Trophoblast cell (in vitro differentiated cells and primary cell): Measurements from ENCODE around the gene MYOZ2.
"Not testable (repeated sequence)": the region's sequence is repeated elsewhere in the genome, so short reads cannot be mapped to it uniquely, and the experiment has no call there.

ENCODE experiments used
- DNase-seq, 2 donors: peaks; one replicate each; pipeline ENCODE4 v3.0.0-alpha.2; 2016
- H2AFZ ChIP-seq: 2 replicates; pipeline ENCODE4 v1.6.1; 2013; ENCODE audit warnings: low read length, moderate library complexity, mild to moderate bottlenecking; ENCODE audit not compliant: insufficient read depth, poor library complexity
- H2AK5ac ChIP-seq: 2 replicates; pipeline ENCODE4 v1.6.1; 2013; ENCODE audit warnings: mild to moderate bottlenecking, low read length
- H2BK120ac ChIP-seq: 2 replicates; pipeline ENCODE4 v1.6.1; 2013; ENCODE audit warnings: low read length, mild to moderate bottlenecking, moderate library complexity; ENCODE audit not compliant: insufficient read depth, poor library complexity
- H2BK12ac ChIP-seq: 2 replicates; pipeline ENCODE4 v1.6.1; 2013; ENCODE audit warnings: mild to moderate bottlenecking, low read length, moderate library complexity
- H2BK5ac ChIP-seq: 2 replicates; pipeline ENCODE4 v1.6.1; 2013; ENCODE audit warnings: low read length, low read depth, moderate library complexity, mild to moderate bottlenecking; ENCODE audit not compliant: poor library complexity
- H3K14ac ChIP-seq: 2 replicates; pipeline ENCODE4 v1.6.1; 2013; ENCODE audit warnings: mild to moderate bottlenecking, low read length
- H3K18ac ChIP-seq: 2 replicates; pipeline ENCODE4 v1.6.1; 2013; ENCODE audit warnings: mild to moderate bottlenecking, low read length
- H3K23ac ChIP-seq: 2 replicates; pipeline ENCODE4 v1.6.1; 2013; ENCODE audit warnings: low read length
- H3K27ac ChIP-seq: 2 replicates; pipeline ENCODE4 v1.5.1; 2013; ENCODE audit warnings: low read depth, mild to moderate bottlenecking, inconsistent platforms, low read length, moderate library complexity
- H3K27me3 ChIP-seq: 2 replicates; pipeline ENCODE4 v1.6.1; 2013; ENCODE audit warnings: inconsistent platforms, mild to moderate bottlenecking, low read length, moderate library complexity; ENCODE audit not compliant: insufficient read depth
- H3K36me3 ChIP-seq, 2 experiments: 1 replicate in 1 of 2; 2 replicates in 1 of 2; pipeline ENCODE4 v1.6.1; 2013; ENCODE audit warnings: low read length in 2 of 2, mild to moderate bottlenecking in 2 of 2, moderate library complexity in 1 of 2; ENCODE audit not compliant: insufficient read depth in 2 of 2, control insufficient read depth in 1 of 2
- H3K4ac ChIP-seq: 2 replicates; pipeline ENCODE4 v1.6.1; 2013; ENCODE audit warnings: low read depth, mild to moderate bottlenecking, low read length, moderate library complexity
- H3K4me1 ChIP-seq, 2 experiments: 1 replicate in 1 of 2; 2 replicates in 1 of 2; pipeline ENCODE4 v1.6.1; 2013; ENCODE audit warnings: low read length in 2 of 2, mild to moderate bottlenecking in 2 of 2, moderate library complexity in 1 of 2; ENCODE audit not compliant: insufficient read depth in 2 of 2, control insufficient read depth in 1 of 2
- H3K4me2 ChIP-seq: 2 replicates; pipeline ENCODE4 v1.6.1; 2013; ENCODE audit warnings: inconsistent platforms, mild to moderate bottlenecking, low read length, moderate library complexity
- H3K4me3 ChIP-seq: 2 replicates; pipeline ENCODE4 v1.5.1; 2013; ENCODE audit warnings: mild to moderate bottlenecking, low read depth, low read length, inconsistent platforms
- H3K79me1 ChIP-seq: one replicate; pipeline ENCODE4 v1.6.1; 2013; ENCODE audit warnings: low read length
- H3K79me2 ChIP-seq: 2 replicates; pipeline ENCODE4 v1.6.1; 2013; ENCODE audit warnings: low read length, mild to moderate bottlenecking; ENCODE audit not compliant: control insufficient read depth, insufficient read depth, poor library complexity
- H3K9ac ChIP-seq: 2 replicates; pipeline ENCODE4 v1.6.1; 2013; ENCODE audit warnings: mild to moderate bottlenecking, low read length
- H3K9me3 ChIP-seq: 2 replicates; pipeline ENCODE4 v1.6.1; 2013; ENCODE audit warnings: low read depth, mild to moderate bottlenecking, control low read depth, inconsistent platforms, low read length; ENCODE audit not compliant: insufficient read depth
- H4K12ac ChIP-seq: 2 replicates; pipeline ENCODE4 v1.6.1; 2013; ENCODE audit warnings: low read depth, mild to moderate bottlenecking, low read length, moderate library complexity
- H4K8ac ChIP-seq: 2 replicates; pipeline ENCODE4 v1.6.1; 2013; ENCODE audit warnings: low read depth, mild to moderate bottlenecking, low read length, moderate library complexity
- H4K91ac ChIP-seq: one replicate; pipeline ENCODE4 v1.6.1; 2013; ENCODE audit warnings: low read depth, mild to moderate bottlenecking, low read length, moderate library complexity
- WGBS: extraction: QIAGEN DNeasy Blood & Tissue Kit; methylation state at CpG from one replicate; pipeline ENCODE4 v1.1.7; 2013; ENCODE audit warnings: missing lambda C conversion rate; ENCODE audit not compliant: insufficient read length, insufficient coverage; ENCODE audit errors: extremely low coverage; 5-methylcytosine and 5-hydroxymethylcytosine counted together

MYOZ2 gene

DNA sequence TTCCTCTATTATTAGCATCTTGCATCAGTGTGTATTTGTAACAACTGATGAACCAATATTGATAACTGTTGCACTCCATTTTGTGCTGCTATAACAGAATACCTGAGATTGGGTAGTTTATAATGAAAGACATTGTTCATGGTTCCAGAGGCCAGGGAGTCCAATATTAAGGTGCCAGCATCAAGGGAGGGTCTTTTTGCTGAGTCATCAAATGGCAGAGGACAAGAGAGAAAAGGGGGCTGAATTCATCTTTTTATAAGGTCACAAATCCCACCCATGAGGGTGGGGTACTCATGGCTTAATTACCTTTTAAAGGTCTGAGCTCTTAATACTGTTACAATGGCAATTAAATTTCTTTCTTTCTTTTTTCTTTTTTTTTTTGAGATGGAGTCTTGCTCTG lies 7.2 kb downstream of the MYOZ2 start:
- Histone ChIP-seq H3K14ac (no peak overlapping the region), H4K8ac (no peak overlapping the region), H2AFZ (no peak overlapping the region), H3K9ac (no peak overlapping the region), H3K4me1 (no peaks in the 10 kb centered on the region), H2BK120ac (no peak overlapping the region), H3K23ac (no peak overlapping the region), H3K9me3 (no peaks in the 10 kb centered on the region), H3K27ac (no peak overlapping the region), H3K79me1 (no peaks in the 10 kb centered on the region), H3K4ac (no peak overlapping the region), H2BK5ac (no peak overlapping the region), H4K91ac (no peak overlapping the region), H3K4me2 (no peak overlapping the region), H3K79me2 (no peaks in the 10 kb centered on the region), H3K4me3 (no peak overlapping the region), H3K36me3 (no peaks in the 10 kb centered on the region), H2AK5ac (no peak overlapping the region), H4K12ac (no peak overlapping the region), H2BK12ac (no peak overlapping the region), H3K27me3 (no peaks in the 10 kb centered on the region), H3K18ac (no peak overlapping the region)
- no peak for DNase-seq

DNA sequence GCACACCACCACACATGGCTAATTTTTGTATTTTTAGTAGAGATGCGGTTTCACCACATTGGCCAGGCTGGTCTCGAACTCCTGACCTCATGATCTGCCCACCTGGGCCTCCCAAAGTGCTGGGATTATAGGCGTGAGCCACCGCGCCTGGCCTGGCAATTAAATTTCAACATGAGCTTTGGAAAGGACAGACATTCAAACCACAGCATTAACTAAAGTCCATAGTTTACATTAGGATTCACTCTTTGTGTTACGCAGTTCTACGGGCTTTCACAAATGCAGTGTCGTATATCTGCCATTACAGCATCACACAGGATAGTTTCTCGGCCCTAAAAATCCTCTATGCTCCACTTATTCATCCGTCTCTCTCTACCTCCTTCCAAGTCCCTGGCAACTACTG lies 7.7 kb downstream of the MYOZ2 start:
- H3K79me2 ChIP-seq, H3K36me3 ChIP-seq, H3K27me3 ChIP-seq, H4K12ac ChIP-seq, H3K4ac ChIP-seq, H2BK12ac ChIP-seq, H4K91ac ChIP-seq, H4K8ac ChIP-seq, H3K23ac ChIP-seq, H3K9ac ChIP-seq, H3K9me3 ChIP-seq, H3K4me1 ChIP-seq, H2AK5ac ChIP-seq, H3K4me3 ChIP-seq, H3K79me1 ChIP-seq, H2BK5ac ChIP-seq, DNase-seq, H3K27ac ChIP-seq, H3K14ac ChIP-seq, H2AFZ ChIP-seq, H2BK120ac ChIP-seq, H3K18ac ChIP-seq, H3K4me2 ChIP-seq: not testable (repeated sequence)
- no CpG with 5 or more reads among the region's 10 CpGs for WGBS

DNA sequence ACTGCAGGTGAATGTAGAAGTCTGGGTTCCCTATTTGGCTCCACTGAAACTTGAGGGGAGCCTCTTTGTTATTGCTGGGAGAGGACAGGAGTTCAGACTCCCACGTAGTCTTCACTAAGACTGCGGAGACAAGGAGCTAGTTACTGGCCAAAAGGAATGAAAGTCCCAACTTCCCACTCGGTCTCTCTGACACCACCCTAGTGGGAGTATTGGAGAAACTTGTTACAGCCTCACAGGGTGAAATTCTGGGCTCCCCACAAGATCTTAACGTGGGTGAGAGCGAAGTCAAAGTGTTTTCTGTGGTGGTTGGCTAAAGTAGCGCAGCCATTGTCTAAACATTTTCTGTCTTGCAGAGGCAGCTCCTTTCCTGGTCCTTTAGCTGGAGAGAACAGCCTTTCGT lies 13.5 kb downstream of the MYOZ2 start:
- H2AK5ac ChIP-seq = no peak overlapping the region

DNA sequence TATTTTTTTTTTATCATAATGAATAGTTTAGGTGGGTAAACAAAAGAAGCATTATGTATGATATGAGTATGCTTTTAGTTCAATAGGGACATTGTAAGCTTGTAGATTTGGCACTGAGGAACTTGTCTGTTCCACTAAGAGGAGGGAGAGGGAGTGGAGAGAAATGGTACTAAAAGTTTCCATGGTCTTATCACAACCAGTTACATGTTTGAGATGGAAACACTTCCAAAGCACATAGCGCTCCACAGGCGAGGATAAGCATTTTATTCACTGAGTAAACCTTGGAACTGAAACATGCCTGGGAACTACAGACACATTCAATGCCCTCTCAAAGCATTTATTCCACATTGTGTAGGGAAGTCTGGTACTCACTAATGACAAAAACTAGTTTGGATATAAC lies 15.5 kb downstream of the MYOZ2 start:
- H3K23ac ChIP-seq = no peak overlapping the region
- no CpG with 5 or more reads among the region's 2 CpGs for WGBS
- no peaks in the 10 kb centered on the region for H3K4me1 ChIP-seq
- no peak overlapping the region for H3K4me2 ChIP-seq
- no peak for DNase-seq
- no peak overlapping the region for H2BK120ac ChIP-seq
- H3K27me3 ChIP-seq = no peaks in the 10 kb centered on the region
- H3K4me3 ChIP-seq = no peak overlapping the region
- no peak overlapping the region for H4K12ac ChIP-seq
- H2BK5ac ChIP-seq = no peak overlapping the region
- H3K27ac ChIP-seq = no peak overlapping the region
- no peak overlapping the region for H2AK5ac ChIP-seq
- no peak overlapping the region for H3K4ac ChIP-seq
- no peak overlapping the region for H3K14ac ChIP-seq
- H3K9me3 ChIP-seq = no peaks in the 10 kb centered on the region
- H2AFZ ChIP-seq = no peak overlapping the region
- no peak overlapping the region for H4K91ac ChIP-seq
- no peak overlapping the region for H3K18ac ChIP-seq
- no peak overlapping the region for H4K8ac ChIP-seq
- H3K9ac ChIP-seq = no peak overlapping the region
- H3K79me1 ChIP-seq = no peaks in the 10 kb centered on the region
- no peaks in the 10 kb centered on the region for H3K36me3 ChIP-seq
- H3K79me2 ChIP-seq = no peaks in the 10 kb centered on the region
- H2BK12ac ChIP-seq = no peak overlapping the region

More for the DNA sequence above, 13.5 kb downstream of the MYOZ2 start:
- H3K14ac ChIP-seq = no peak overlapping the region
- no peaks in the 10 kb centered on the region for H3K4me1 ChIP-seq
- H2BK120ac ChIP-seq = no peak overlapping the region
- no peak for DNase-seq
- H3K79me2 ChIP-seq = no peaks in the 10 kb centered on the region
- no peak overlapping the region for H4K12ac ChIP-seq
- H2BK12ac ChIP-seq = no peak overlapping the region
- no peak overlapping the region for H3K18ac ChIP-seq
- H2AFZ ChIP-seq = no peak overlapping the region
- no peak overlapping the region for H4K8ac ChIP-seq
- H3K36me3 ChIP-seq = no peaks in the 10 kb centered on the region
- no CpG with 5 or more reads among the region's 7 CpGs for WGBS
- H3K9me3 ChIP-seq = no peaks in the 10 kb centered on the region
- no peak overlapping the region for H3K23ac ChIP-seq
- H2BK5ac ChIP-seq = no peak overlapping the region
- H3K4me2 ChIP-seq = no peak overlapping the region
- no peak overlapping the region for H3K27ac ChIP-seq
- H3K4me3 ChIP-seq = no peak overlapping the region
- no peak overlapping the region for H3K4ac ChIP-seq
- no peak overlapping the region for H4K91ac ChIP-seq
- H3K79me1 ChIP-seq = no peaks in the 10 kb centered on the region
- H3K9ac ChIP-seq = no peak overlapping the region
- H3K27me3 ChIP-seq = no peaks in the 10 kb centered on the region

DNA sequence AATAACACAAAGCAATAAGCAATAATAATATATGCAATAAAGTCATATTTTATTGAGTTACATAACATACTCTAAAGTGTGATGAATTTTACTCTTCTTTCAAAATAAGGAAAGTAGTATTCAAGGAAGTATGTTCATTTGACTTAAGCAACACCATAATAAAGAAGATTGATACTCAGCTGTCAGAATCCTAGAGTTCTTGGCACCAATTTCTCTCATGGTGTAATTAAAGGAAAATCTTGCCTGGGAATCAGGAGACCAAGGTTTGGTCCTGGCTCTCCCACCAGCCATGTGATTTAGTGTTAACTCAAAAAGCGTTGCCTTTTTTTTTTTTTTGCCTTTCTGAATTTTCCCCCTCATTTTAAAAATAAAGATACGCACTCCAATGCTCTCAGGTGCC lies 17.1 kb downstream of the MYOZ2 start:
- no peaks in the 10 kb centered on the region for H3K27me3 ChIP-seq
- no peak for DNase-seq
- no peak overlapping the region for H3K23ac ChIP-seq
- no peak overlapping the region for H2BK12ac ChIP-seq
- no peak overlapping the region for H4K8ac ChIP-seq
- no peak overlapping the region for H3K4me3 ChIP-seq
- H3K36me3 ChIP-seq = no peaks in the 10 kb centered on the region
- no peak overlapping the region for H3K4ac ChIP-seq
- H3K4me2 ChIP-seq = no peak overlapping the region
- no peak overlapping the region for H2AK5ac ChIP-seq
- no peak overlapping the region for H4K91ac ChIP-seq
- H3K4me1 ChIP-seq = no peaks in the 10 kb centered on the region
- H3K79me1 ChIP-seq = no peaks in the 10 kb centered on the region
- no peaks in the 10 kb centered on the region for H3K79me2 ChIP-seq
- no CpG with 5 or more reads among the region's 2 CpGs for WGBS
- H3K27ac ChIP-seq = no peak overlapping the region
- no peak overlapping the region for H2BK120ac ChIP-seq
- H3K14ac ChIP-seq = no peak overlapping the region
- no peak overlapping the region for H4K12ac ChIP-seq
- H2BK5ac ChIP-seq = no peak overlapping the region
- H2AFZ ChIP-seq = no peak overlapping the region
- no peak overlapping the region for H3K18ac ChIP-seq
- H3K9ac ChIP-seq = no peak overlapping the region
- no peaks in the 10 kb centered on the region for H3K9me3 ChIP-seq
